RWPE1 (cell line): ENCODE data around the gene ZNF185.
A peak's percentile ranks its signal among the peaks of the same experiment; 100 is the strongest.

Experiments
- CTCF ChIA-PET: fragments of 350-600 bp; sonication (Branson Sonifier 250); formaldehyde crosslinking; extraction: SDS; loops from one replicate; lab custom pipeline; 2021; lab: Yijun Ruan, JAX
- POLR2A ChIA-PET: fragments of 400-600 bp; formaldehyde crosslinking; extraction: SDS; loops from one replicate; lab custom pipeline; 2020; ENCODE audit warnings: antibody characterized with exemption; ENCODE audit not compliant: low non-redundant PET; lab: Yijun Ruan, JAX
- DNase-seq: peaks from one replicate; pipeline ENCODE4 v3.0.0; 2012; ENCODE audit warnings: low spot score
- H3K27ac ChIP-seq: fragments of 450-650 bp; 2 replicates; pipeline ENCODE4 v1.5.1; 2017
- CTCF ChIP-seq: fragments of 450-650 bp; conservative IDR thresholded peaks from 2 replicates; pipeline ENCODE4 v1.5.1; 2017; ENCODE audit warnings: low read depth, mild to moderate bottlenecking

The ZNF185 gene

DNA sequence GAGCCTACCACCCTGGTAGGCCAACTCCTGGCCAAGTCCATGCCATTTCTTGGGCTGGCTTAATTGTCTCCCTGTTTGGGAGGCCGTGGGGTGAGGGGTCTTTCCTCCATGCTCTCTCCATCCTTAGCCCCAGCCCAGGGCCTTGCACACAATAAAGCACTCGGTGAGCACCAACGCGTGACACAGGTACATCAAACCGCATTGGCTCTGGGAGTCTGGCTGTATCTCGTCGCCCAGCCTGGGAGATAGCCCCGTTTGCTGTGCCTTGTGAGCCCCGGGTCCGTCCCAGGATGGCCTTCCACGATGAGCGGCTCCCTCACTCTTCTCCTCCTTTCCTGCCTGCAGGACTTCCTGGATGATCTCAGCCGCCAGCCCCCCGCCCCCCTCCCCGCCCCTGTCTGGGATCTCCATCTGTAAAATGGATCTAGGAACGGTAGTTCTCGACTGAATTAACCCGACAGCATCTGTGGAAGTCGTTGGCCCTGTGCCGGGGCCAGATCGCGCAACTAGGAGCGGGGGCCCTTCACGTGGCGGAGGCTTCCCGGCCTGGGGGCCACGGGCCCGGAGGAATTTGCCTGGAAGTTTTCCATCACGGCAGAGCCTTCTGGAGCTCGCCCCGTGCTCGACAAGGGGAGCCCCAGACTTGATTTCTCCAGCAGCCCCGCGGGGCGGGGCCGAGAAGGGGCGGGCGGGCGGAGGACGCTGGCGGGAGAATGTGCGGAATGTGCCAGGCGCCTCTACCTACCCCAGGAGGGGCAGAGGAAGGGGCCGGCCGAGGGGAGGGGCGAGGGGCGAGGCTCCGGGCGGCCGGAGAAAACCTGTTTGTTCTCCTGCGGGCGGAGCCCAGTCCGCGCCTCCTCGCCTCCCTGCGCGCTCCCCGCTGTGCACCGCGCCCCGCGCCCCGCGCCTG lies at the start of gene ZNF185:
TSS of gene ZNF185 (plus strand) at position 846 of the 910 bp plus-strand sequence. CDS start 16,423 bp downstream, outside the sequence.
- POLR2A ChIA-PET = no interaction called here
- H3K27ac ChIP-seq = peak within 1 kb of the TSS; percentile 83
- no peak for TF ChIP-seq CTCF
- CTCF ChIA-PET = no interaction called here
- DNase-seq = peak; percentile 63

GRCh38 chrX:152850465-152850864 lies 47.4 kb upstream of the ZNF185 start:
- POLR2A ChIA-PET = no interaction called here
- DNase-seq = no peak
- H3K27ac ChIP-seq = no peak overlapping the region
- no peak for TF ChIP-seq CTCF
- CTCF ChIA-PET = interaction anchor here (0.6 kb wide), 1 partner anchor 28 kb away, joined by 3 read pairs; no protein-coding TSS in a partner anchor

- ChIA-PET POLR2A (no interaction called here), CTCF (interaction anchor here (0.7 kb wide), 1 partner anchor 8 kb away, joined by 3 read pairs; no protein-coding TSS in a partner anchor)
- H3K27ac ChIP-seq = no peak overlapping the region
Measured at GRCh38 chrX:152853986-152854385, 43.9 kb upstream of the ZNF185 start.

GRCh38 chrX:152861116-152861515 lies 36.8 kb upstream of the ZNF185 start:
- H3K27ac ChIP-seq = no peak overlapping the region
- ChIA-PET CTCF (no interaction called here), POLR2A (no interaction called here)
- no peak for TF ChIP-seq CTCF
- no peak for DNase-seq

More at GRCh38 chrX:152853986-152854385, 43.9 kb upstream of the ZNF185 start:
- DNase-seq = no peak
- no peak for TF ChIP-seq CTCF

GRCh38 chrX:152861826-152862225 lies 36.0 kb upstream of the ZNF185 start:
- no peak for DNase-seq
- POLR2A ChIA-PET = no interaction called here
- CTCF ChIA-PET = no interaction called here
- H3K27ac ChIP-seq = no peak overlapping the region
- TF ChIP-seq CTCF = no peak

DNA sequence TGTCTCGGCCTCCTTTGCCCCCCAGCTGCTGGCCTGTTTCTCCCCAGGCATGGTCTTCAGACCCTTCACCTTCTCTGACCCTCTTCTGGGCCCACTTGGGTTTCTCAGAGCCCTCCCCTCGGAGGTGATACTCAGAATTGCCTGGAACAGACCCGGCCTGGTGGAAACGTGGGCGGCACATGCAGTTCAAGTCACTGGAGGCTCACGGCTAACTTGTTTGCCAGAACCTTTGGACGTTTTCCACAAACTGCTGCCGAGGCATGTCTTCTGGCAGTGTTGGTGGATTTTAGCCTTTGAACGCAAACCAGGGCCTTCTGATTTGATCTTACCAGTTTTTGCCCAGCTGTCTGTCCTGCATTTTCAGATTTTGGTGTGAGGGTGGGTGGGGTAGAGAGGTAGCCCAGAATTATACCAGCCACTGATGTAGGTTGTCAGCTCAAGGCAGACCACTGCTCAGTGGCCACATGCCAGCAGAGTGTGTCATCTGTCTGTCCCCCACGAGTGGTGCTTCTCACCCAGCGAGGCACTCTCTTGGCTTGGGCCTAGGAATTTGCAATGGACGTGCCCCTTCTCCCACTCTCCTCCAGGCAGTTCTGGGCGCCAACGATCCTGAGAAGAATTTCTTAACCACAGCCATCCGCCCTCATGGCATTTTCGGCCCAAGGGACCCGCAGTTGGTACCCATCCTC lies 32.5 kb upstream of the ZNF185 start:
- no peak for DNase-seq
- ChIA-PET POLR2A (no interaction called here), CTCF (no interaction called here)
- no peak for TF ChIP-seq CTCF
- H3K27ac ChIP-seq = no peak overlapping the region
